ENCODE measurements around the gene TRPM2. TPM values are rescaled to one million over a fixed set of nuclear protein-coding genes. Genes with fewer than 3 reads are reported as not detected.

TRPM2 gene
- total RNA-seq, 5 donors from 2014 or later (not counting 1 experiment from before 2014, with no cell fraction given) = 1.2 to 8.6 (median 3.6) TPM

GRCh38 chr21:44310628-44311507 is 42.6 kb upstream of the TRPM2 start:
- Mint-ChIP-seq H3K36me3 (peaks cover 13% of the 10 kb centered on the region), H3K4me1 (peaks cover 0 to 11% (median 5%) of the 10 kb centered on the region in 3 donors), H3K4me3 (no peak overlapping the region), H3K27me3 (no peaks in the 10 kb centered on the region), H3K9me3 (no peaks in the 10 kb centered on the region), H3K27ac (no peak overlapping the region)
- no peak for DNase-seq
- Histone ChIP-seq H3K36me3 (ENCODE audit: control insufficient read depth in 2 of 2, extremely low read depth in 1 of 2, insufficient read depth in 1 of 2, low read length in 1 of 2) (peaks cover 36 to 74% of the 10 kb centered on the region in 2 donors), H3K4me1 (ENCODE audit: control insufficient read depth in 1 of 2, extremely low read depth in 1 of 2, insufficient read depth in 2 of 2, low read length in 2 of 2) (no peaks in the 10 kb centered on the region), H3K27me3 (replicated peaks in 1 of 2; ENCODE audit: control insufficient read depth in 2 of 2, extremely low read depth in 1 of 2, insufficient read depth in 2 of 2, low read length in 1 of 2) (no peaks in the 10 kb centered on the region), H3K4me3 (ENCODE audit: control insufficient read depth in 1 of 2, extremely low read depth in 1 of 2, low read length in 1 of 2) (no peak overlapping the region), H3K27ac (ENCODE audit: low read length) (no peak overlapping the region), H3K9me3 (no peaks in the 10 kb centered on the region)
- no peak for ATAC-seq (replicated peaks in 1 of 4)
- CTCF ChIA-PET = interaction anchor here in 1 of 2 donors (0.5 kb wide), 1 partner anchor 586 kb away, joined by 6 read pairs; no protein-coding TSS in a partner anchor
- POLR2A ChIA-PET = no interaction called here
- WGBS (ENCODE audit: insufficient coverage) = 97% methylated on average over 27 of the region's 28 CpGs

- CTCF ChIA-PET = no interaction called here
- no peak overlapping the region for H3K4me3 Mint-ChIP-seq
- POLR2A ChIA-PET = no interaction called here
- DNase-seq = no peak
- WGBS (ENCODE audit: insufficient coverage) = 98% methylated on average over 22 of the region's 22 CpGs
- peaks cover 13% of the 10 kb centered on the region for H3K36me3 Mint-ChIP-seq
- peaks cover 0 to 9% (median 4%) of the 10 kb centered on the region in 3 donors for H3K4me1 Mint-ChIP-seq
- Histone ChIP-seq H3K4me3 (ENCODE audit: control insufficient read depth in 1 of 2, extremely low read depth in 1 of 2, low read length in 1 of 2) (no peak overlapping the region), H3K36me3 (ENCODE audit: control insufficient read depth in 2 of 2, extremely low read depth in 1 of 2, insufficient read depth in 1 of 2, low read length in 1 of 2) (peaks cover 33 to 76% of the 10 kb centered on the region in 2 donors), H3K27me3 (replicated peaks in 1 of 2; ENCODE audit: control insufficient read depth in 2 of 2, extremely low read depth in 1 of 2, insufficient read depth in 2 of 2, low read length in 1 of 2) (no peaks in the 10 kb centered on the region), H3K9me3 (no peaks in the 10 kb centered on the region), H3K27ac (ENCODE audit: low read length) (no peak overlapping the region), H3K4me1 (ENCODE audit: control insufficient read depth in 1 of 2, extremely low read depth in 1 of 2, insufficient read depth in 2 of 2, low read length in 2 of 2) (no peaks in the 10 kb centered on the region)
- H3K9me3 Mint-ChIP-seq = no peaks in the 10 kb centered on the region
- no peaks in the 10 kb centered on the region for H3K27me3 Mint-ChIP-seq
- no peak overlapping the region for H3K27ac Mint-ChIP-seq
- no peak for ATAC-seq (replicated peaks in 1 of 4)
Observed at GRCh38 chr21:44312089-44312488, 41.3 kb upstream of the TRPM2 start.

- Mint-ChIP-seq H3K9me3 (no peaks in the 10 kb centered on the region), H3K4me3 (no peak overlapping the region), H3K4me1 (peaks cover 0 to 6% (median 2%) of the 10 kb centered on the region in 3 donors), H3K36me3 (peaks cover 11% of the 10 kb centered on the region), H3K27ac (no peak overlapping the region), H3K27me3 (no peaks in the 10 kb centered on the region)
- 97% methylated on average over 17 of the region's 19 CpGs for WGBS (ENCODE audit: insufficient coverage)
- Histone ChIP-seq H3K36me3 (ENCODE audit: control insufficient read depth in 2 of 2, extremely low read depth in 1 of 2, insufficient read depth in 1 of 2, low read length in 1 of 2) (peaks cover 34 to 70% of the 10 kb centered on the region in 2 donors), H3K4me3 (ENCODE audit: control insufficient read depth in 1 of 2, extremely low read depth in 1 of 2, low read length in 1 of 2) (no peak overlapping the region), H3K4me1 (ENCODE audit: control insufficient read depth in 1 of 2, extremely low read depth in 1 of 2, insufficient read depth in 2 of 2, low read length in 2 of 2) (no peaks in the 10 kb centered on the region), H3K27ac (ENCODE audit: low read length) (no peak overlapping the region), H3K9me3 (no peaks in the 10 kb centered on the region), H3K27me3 (replicated peaks in 1 of 2; ENCODE audit: control insufficient read depth in 2 of 2, extremely low read depth in 1 of 2, insufficient read depth in 2 of 2, low read length in 1 of 2) (no peaks in the 10 kb centered on the region)
- POLR2A ChIA-PET = no interaction called here
- CTCF ChIA-PET = no interaction called here
- no peak for ATAC-seq (replicated peaks in 1 of 4)
- no peak for DNase-seq
Observed at GRCh38 chr21:44312716-44313115, 40.7 kb upstream of the TRPM2 start.

- Histone ChIP-seq H3K27me3 (replicated peaks in 1 of 2; ENCODE audit: control insufficient read depth in 2 of 2, extremely low read depth in 1 of 2, insufficient read depth in 2 of 2, low read length in 1 of 2) (no peaks in the 10 kb centered on the region), H3K27ac (ENCODE audit: low read length) (no peak overlapping the region), H3K4me3 (ENCODE audit: control insufficient read depth in 1 of 2, extremely low read depth in 1 of 2, low read length in 1 of 2) (no peak overlapping the region), H3K9me3 (no peaks in the 10 kb centered on the region), H3K36me3 (ENCODE audit: control insufficient read depth in 2 of 2, extremely low read depth in 1 of 2, insufficient read depth in 1 of 2, low read length in 1 of 2) (peaks cover 36 to 68% of the 10 kb centered on the region in 2 donors), H3K4me1 (ENCODE audit: control insufficient read depth in 1 of 2, extremely low read depth in 1 of 2, insufficient read depth in 2 of 2, low read length in 2 of 2) (no peaks in the 10 kb centered on the region)
- ChIA-PET CTCF (no interaction called here), POLR2A (no interaction called here)
- H3K27ac Mint-ChIP-seq = no peak overlapping the region
- ATAC-seq (replicated peaks in 1 of 4) (no peak), DNase-seq (no peak)
- H3K27me3 Mint-ChIP-seq = no peaks in the 10 kb centered on the region
- H3K36me3 Mint-ChIP-seq = peaks cover 13% of the 10 kb centered on the region
- H3K4me1 Mint-ChIP-seq = no peaks in the 10 kb centered on the region
- H3K4me3 Mint-ChIP-seq = no peak overlapping the region
- WGBS (ENCODE audit: insufficient coverage) = 93% methylated on average over 13 of the region's 13 CpGs
- no peaks in the 10 kb centered on the region for H3K9me3 Mint-ChIP-seq
Observed at GRCh38 chr21:44313451-44313850, 40.0 kb upstream of the TRPM2 start.

- no peak overlapping the region for H3K4me3 ChIP-seq (ENCODE audit: control insufficient read depth in 1 of 2, extremely low read depth in 1 of 2, low read length in 1 of 2)
- 87% methylated on average over 12 of the region's 15 CpGs for WGBS (ENCODE audit: insufficient coverage)
- H3K9me3 ChIP-seq = no peaks in the 10 kb centered on the region
- Mint-ChIP-seq H3K4me1 (no peaks in the 10 kb centered on the region), H3K9me3 (no peaks in the 10 kb centered on the region), H3K4me3 (no peak overlapping the region), H3K27ac (no peak overlapping the region), H3K36me3 (peaks cover 13% of the 10 kb centered on the region), H3K27me3 (no peaks in the 10 kb centered on the region)
- H3K27ac ChIP-seq (ENCODE audit: low read length) = no peak overlapping the region
- ChIA-PET POLR2A (no interaction called here), CTCF (no interaction called here)
- H3K36me3 ChIP-seq (ENCODE audit: control insufficient read depth in 2 of 2, extremely low read depth in 1 of 2, insufficient read depth in 1 of 2, low read length in 1 of 2) = peaks cover 33 to 68% of the 10 kb centered on the region in 2 donors
- H3K27me3 ChIP-seq (replicated peaks in 1 of 2; ENCODE audit: control insufficient read depth in 2 of 2, extremely low read depth in 1 of 2, insufficient read depth in 2 of 2, low read length in 1 of 2) = no peaks in the 10 kb centered on the region
- DNase-seq (no peak), ATAC-seq (replicated peaks in 1 of 4) (no peak)
- no peaks in the 10 kb centered on the region for H3K4me1 ChIP-seq (ENCODE audit: control insufficient read depth in 1 of 2, extremely low read depth in 1 of 2, insufficient read depth in 2 of 2, low read length in 2 of 2)
Observed at GRCh38 chr21:44314128-44314527, 39.3 kb upstream of the TRPM2 start.

GRCh38 chr21:44314561-44314960 is 38.9 kb upstream of the TRPM2 start:
- 96% methylated on average over 8 of the region's 11 CpGs for WGBS (ENCODE audit: insufficient coverage)
- H3K27ac Mint-ChIP-seq = no peak overlapping the region
- H3K27me3 Mint-ChIP-seq = no peaks in the 10 kb centered on the region
- Histone ChIP-seq H3K27me3 (replicated peaks in 1 of 2; ENCODE audit: control insufficient read depth in 2 of 2, extremely low read depth in 1 of 2, insufficient read depth in 2 of 2, low read length in 1 of 2) (no peaks in the 10 kb centered on the region), H3K4me1 (ENCODE audit: control insufficient read depth in 1 of 2, extremely low read depth in 1 of 2, insufficient read depth in 2 of 2, low read length in 2 of 2) (no peaks in the 10 kb centered on the region), H3K9me3 (no peaks in the 10 kb centered on the region), H3K27ac (ENCODE audit: low read length) (no peak overlapping the region), H3K36me3 (ENCODE audit: control insufficient read depth in 2 of 2, extremely low read depth in 1 of 2, insufficient read depth in 1 of 2, low read length in 1 of 2) (peaks cover 37 to 71% of the 10 kb centered on the region in 2 donors), H3K4me3 (ENCODE audit: control insufficient read depth in 1 of 2, extremely low read depth in 1 of 2, low read length in 1 of 2) (no peak overlapping the region)
- no peaks in the 10 kb centered on the region for H3K4me1 Mint-ChIP-seq
- no peak for DNase-seq
- no peak overlapping the region for H3K4me3 Mint-ChIP-seq
- peaks cover 16% of the 10 kb centered on the region for H3K36me3 Mint-ChIP-seq
- no peak for ATAC-seq (replicated peaks in 1 of 4)
- CTCF ChIA-PET = interaction anchor here in 1 of 2 donors (0.5 kb wide), 1 partner anchor 1460 kb away, joined by 3 read pairs; no protein-coding TSS in a partner anchor
- H3K9me3 Mint-ChIP-seq = no peaks in the 10 kb centered on the region
- POLR2A ChIA-PET = no interaction called here
